NB4 (cell line): ENCODE measurements around the gene AFF2.
"Not testable (repeated sequence)": the region's sequence is repeated elsewhere in the genome, so short reads cannot be mapped to it uniquely, and the experiment has no call there.

Source experiments
- DNase-seq: peaks from one replicate; pipeline ENCODE4 v3.0.0; 2010; ENCODE audit warnings: low read depth
- H3K4me3 ChIP-seq: one replicate; pipeline ENCODE4 v1.5.1; 2011; ENCODE audit warnings: mild to moderate bottlenecking, low read depth, low read length, moderate library complexity
- MYC ChIP-seq: IDR thresholded peaks from 2 replicates; pipeline ENCODE4 v1.6.1; 2011; ENCODE audit warnings: low read depth, low read length
- POLR2A ChIP-seq: IDR thresholded peaks from 2 replicates; pipeline ENCODE4 v1.6.1; 2011; ENCODE audit warnings: mild to moderate bottlenecking; ENCODE audit not compliant: insufficient read length; ENCODE audit errors: extremely low read depth
- TF ChIP-seq, protein P1 (sequence below): IDR thresholded peaks from one replicate; pipeline ENCODE4 v1.5.1; 2012; ENCODE audit warnings: low read depth, low read length
- TF ChIP-seq, protein P2 (sequence below): IDR thresholded peaks from 2 replicates; pipeline ENCODE4 v1.6.1; 2011; ENCODE audit warnings: low read depth, low read length

The AFF2 gene

DNA sequence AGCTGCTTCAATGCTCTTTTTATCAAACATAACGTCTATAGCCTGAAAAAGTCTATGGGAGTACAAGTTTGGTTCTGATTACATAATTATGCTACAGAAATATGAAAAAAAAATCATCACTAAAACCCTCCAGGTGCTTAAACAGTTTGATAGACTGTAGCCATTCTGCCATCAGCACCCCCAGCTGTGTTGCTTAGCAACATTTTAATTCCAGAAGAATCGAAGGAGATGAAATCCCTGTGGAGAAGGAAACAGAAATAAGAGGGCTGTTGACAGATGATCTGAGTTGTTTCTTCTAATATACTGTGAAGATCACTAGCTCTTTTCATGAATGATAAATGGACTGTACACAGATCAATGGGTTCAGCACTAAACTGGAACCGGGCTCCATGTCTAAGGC, 402.8 kb downstream of the AFF2 start:
- H3K4me3 ChIP-seq = no peak overlapping the region
- no peak for DNase-seq
- TF ChIP-seq MYC (no peak), POLR2A (no peak)
- TF ChIP-seq, protein P1, sequence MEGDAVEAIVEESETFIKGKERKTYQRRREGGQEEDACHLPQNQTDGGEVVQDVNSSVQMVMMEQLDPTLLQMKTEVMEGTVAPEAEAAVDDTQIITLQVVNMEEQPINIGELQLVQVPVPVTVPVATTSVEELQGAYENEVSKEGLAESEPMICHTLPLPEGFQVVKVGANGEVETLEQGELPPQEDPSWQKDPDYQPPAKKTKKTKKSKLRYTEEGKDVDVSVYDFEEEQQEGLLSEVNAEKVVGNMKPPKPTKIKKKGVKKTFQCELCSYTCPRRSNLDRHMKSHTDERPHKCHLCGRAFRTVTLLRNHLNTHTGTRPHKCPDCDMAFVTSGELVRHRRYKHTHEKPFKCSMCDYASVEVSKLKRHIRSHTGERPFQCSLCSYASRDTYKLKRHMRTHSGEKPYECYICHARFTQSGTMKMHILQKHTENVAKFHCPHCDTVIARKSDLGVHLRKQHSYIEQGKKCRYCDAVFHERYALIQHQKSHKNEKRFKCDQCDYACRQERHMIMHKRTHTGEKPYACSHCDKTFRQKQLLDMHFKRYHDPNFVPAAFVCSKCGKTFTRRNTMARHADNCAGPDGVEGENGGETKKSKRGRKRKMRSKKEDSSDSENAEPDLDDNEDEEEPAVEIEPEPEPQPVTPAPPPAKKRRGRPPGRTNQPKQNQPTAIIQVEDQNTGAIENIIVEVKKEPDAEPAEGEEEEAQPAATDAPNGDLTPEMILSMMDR = no peak
- TF ChIP-seq, protein P2, sequence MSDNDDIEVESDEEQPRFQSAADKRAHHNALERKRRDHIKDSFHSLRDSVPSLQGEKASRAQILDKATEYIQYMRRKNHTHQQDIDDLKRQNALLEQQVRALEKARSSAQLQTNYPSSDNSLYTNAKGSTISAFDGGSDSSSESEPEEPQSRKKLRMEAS = no peak

DNA sequence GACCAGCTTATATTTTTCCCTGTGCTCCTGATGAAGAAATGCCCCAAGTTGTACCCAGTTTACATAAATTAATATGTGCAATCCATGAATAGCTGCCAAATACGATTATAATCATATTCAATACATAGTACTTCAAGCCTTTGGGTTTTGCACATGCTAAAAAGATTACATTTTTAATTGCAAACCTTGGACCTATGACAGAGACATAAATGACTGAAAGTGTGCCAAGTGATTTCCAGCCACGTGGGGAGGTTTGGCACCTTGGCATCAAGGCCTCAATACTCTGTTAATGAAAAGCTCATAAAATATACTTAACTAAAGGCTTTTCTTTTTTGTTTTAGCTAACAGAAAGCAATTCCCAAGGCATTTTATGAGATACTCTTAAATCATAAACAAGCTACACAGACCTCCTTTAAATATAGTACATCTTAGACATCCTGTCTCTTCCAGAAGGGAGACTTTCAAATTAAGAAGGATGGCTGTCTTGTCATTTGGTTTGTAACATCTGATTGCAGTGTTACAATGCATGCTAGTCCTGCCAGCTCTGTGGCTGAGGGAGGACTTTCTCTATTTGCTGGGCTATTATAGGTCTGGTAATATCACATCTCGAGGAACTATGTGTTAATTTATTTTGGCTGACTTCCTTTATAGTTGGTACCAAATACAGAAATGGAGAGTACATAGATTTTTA, 404.1 kb downstream of the AFF2 start:
- TF ChIP-seq, protein P2 = no peak
- DNase-seq = no peak
- no peak overlapping the region for H3K4me3 ChIP-seq

DNA sequence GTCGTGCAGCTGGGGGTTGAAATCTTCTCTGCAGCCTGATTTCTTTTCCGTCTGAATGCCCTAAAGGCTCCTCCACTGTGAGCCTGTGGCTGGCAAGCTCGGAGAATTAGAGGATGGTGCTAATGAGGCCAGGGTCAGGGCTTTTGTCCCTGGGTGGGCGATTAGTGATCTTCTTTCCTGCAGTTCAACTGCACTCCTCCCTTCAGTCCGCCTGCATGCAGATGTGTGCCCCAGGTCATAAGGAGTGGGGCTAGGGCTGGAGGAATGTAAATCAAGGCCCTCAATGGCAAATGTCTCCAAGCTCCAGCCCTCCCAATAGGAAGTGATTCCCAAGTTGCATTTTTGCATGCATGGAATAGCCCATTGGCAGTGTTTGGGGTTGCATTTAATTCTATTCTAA, 405.0 kb downstream of the AFF2 start:
- TF ChIP-seq MYC = no peak
- no peak for TF ChIP-seq POLR2A
- TF ChIP-seq, protein P1 = no peak
- TF ChIP-seq, protein P2 = no peak

DNA sequence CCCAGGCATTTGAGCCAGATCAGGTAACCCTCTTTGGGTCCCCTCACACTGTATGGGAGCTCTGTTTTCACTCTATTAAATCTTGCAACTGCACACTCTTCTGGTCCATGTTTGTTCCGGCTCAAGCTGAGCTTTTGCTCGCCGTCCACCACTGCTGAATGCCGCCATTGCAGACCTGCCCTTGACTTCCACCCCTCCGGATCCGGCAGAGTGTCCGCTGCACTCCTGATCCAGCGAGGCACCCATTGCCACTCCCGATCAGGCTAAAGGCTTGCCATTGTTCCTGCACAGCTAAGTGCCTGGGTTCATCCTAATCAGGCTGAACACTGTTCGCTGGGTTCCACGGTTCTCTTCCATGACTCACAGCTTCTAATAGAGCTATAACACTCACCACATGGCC, 406.2 kb downstream of the AFF2 start:
- H3K4me3 ChIP-seq, DNase-seq: not testable (repeated sequence)

More for the DNA sequence above, 405.0 kb downstream of the AFF2 start:
- H3K4me3 ChIP-seq = no peak overlapping the region
- no peak for DNase-seq

DNA sequence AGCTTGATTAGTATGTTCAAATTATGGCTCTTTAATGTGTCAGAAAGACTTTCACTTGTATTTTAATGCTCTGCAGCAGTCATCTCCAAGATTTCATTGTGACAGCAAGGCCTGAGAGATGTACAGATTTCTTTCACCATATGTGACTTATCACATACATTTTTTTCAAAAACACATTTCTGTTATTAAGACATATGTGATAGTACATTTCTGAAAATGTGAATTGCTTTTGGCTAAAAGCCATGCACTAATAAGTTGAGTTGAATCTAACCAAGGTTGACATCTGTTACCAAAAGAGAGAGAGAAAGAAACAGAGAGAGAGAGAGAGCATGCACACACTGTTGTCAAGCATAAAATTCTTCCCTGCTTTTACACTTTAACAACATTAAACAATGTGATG, 409.3 kb downstream of the AFF2 start:
- H3K4me3 ChIP-seq = no peak overlapping the region
- TF ChIP-seq, protein P1 = no peak
- TF ChIP-seq, protein P2 = no peak
- no peak for TF ChIP-seq MYC
- no peak for TF ChIP-seq POLR2A
- no peak for DNase-seq

DNA sequence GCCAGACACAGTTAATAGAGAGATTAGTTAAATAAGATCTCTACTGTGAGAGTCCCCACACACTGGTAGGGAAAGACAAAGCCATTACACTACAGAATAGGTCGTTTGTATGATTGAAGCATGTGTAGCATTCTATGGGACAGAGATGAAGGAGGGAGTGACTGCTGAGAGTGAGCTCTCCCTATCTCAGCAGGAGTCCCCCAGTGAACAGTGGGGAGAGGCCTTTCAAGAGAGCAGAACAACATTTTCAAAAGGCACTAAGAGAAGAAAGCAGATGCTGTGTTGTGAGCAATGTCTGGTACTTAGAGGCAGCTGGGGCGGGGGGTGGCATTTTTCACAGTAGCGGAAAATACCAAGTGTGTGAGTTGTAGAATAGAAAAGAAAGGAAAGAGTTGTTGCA, 413.6 kb downstream of the AFF2 start:
- no peak for DNase-seq
- TF ChIP-seq MYC (no peak), POLR2A (no peak)
- TF ChIP-seq, protein P1 = no peak
- TF ChIP-seq, protein P2 = no peak
- H3K4me3 ChIP-seq = no peak overlapping the region

DNA sequence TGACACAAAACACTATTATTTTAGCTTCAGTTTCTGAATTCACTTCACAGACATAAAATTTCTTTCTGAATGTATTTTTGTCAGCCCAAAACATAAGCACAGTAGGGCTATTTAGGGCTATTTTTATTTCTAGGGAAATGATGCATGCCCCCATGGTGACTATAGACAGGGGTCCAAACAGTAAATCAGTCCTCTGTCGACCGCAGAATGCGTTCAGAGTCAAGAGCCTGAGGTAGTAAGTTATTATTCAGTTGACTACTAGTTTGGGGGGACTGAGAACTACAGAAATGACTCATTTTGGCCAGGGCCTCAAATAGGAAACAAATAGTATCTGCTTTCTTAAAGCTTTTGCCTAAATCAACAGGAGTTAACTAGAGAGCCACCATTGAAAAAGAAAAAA, 414.4 kb downstream of the AFF2 start:
- DNase-seq = no peak
- TF ChIP-seq, protein P1 = no peak
- TF ChIP-seq, protein P2 = no peak
- TF ChIP-seq MYC (no peak), POLR2A (no peak)

More for the DNA sequence above, 414.4 kb downstream of the AFF2 start:
- H3K4me3 ChIP-seq = no peak overlapping the region
